HT1080 (cell line): ENCODE results near the gene PRKACG. TPM values are rescaled to one million over a fixed set of nuclear protein-coding genes. Genes with fewer than 3 reads are reported as not detected.

Experiments
- DNase-seq: peaks from one replicate; pipeline ENCODE4 v3.0.0-alpha.2; 2015; ENCODE audit warnings: low read depth
- total RNA-seq: library from RNA; depleted of rRNA; stranded (reverse); fragments of >200 nt; shearing (Covaris generic); gene quantifications from 2 replicates; pipeline ENCODE4 v1.2.3, GENCODE V29; 2014

Gene PRKACG
- total RNA-seq, 1 experiment from 2014 or later: not detected

GRCh38 chr9:68983522-68984424, 30.1 kb downstream of the PRKACG start:
- DNase-seq: no peak

DNA sequence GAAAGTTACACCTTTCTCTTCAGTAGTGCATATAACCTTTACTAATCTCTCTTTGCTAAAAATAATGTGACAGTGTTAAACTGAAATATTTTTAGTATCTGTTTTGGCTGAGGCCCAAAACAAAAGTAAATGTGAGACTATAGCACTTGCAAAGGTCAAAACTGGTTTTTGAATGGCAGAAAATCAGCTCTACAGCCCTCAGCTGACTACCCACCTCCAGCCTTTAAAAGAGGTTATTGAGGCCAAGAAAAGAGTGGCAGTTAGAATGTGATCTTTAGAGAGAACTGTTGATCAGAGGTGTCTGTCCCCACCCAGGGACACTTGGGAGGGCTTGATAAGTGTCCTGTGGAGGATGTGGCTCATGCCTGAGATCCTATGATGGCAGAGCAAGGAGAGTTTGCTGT, 30.9 kb downstream of the PRKACG start:
- DNase-seq: no peak

- DNase-seq: no peak
Measured at GRCh38 chr9:68981789-68982188, 32.1 kb downstream of the PRKACG start.

DNA sequence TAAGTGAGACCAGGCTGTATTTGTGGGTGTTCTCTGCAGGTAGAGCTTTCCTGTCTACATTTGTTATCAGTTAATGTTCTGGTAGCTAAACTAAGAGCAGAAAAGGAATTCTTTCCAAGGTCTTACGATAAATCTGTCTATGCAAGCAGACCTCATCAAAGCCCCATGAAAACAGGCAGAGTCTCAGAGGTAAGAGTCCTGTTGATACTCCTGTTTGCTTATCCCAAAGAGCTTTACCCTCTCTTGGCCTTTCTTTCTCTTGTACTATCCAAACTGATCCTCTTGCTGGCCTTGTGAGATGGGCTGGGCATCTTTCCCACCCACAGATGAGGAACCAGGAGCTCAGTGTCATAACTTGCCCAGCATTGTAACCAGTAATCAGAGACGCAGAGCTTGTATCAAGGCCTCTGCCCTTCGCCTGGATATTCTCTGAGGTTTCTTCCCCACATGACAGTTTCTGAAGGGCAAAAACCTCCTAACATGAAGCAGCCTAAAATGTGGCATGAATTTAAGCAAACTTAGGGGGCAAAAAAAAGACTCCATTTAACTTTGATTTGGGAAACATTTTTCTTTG, 33.5 kb downstream of the PRKACG start:
- DNase-seq: no peak

- no peak for DNase-seq
Measured at GRCh38 chr9:68979538-68980314, 34.2 kb downstream of the PRKACG start.

DNA sequence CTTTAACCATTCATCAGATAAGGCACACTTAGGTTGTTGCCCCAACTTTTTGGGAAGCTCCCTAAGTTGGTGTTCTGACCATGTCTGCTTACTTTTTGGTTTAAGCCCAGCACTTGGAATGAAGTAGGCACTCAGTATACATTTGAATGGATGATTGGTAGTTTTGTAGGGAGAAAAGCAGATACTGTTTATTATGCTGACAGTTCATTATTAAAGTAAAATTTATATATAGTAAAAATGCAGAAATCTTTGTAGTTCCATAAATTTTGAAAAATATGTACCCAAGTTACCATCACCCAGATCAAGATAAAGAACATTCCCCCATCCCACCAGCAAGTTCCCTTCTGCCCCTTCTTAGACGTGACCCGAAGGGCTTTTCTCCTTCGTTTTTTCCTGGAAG, 35.4 kb downstream of the PRKACG start:
- DNase-seq: no peak

DNA sequence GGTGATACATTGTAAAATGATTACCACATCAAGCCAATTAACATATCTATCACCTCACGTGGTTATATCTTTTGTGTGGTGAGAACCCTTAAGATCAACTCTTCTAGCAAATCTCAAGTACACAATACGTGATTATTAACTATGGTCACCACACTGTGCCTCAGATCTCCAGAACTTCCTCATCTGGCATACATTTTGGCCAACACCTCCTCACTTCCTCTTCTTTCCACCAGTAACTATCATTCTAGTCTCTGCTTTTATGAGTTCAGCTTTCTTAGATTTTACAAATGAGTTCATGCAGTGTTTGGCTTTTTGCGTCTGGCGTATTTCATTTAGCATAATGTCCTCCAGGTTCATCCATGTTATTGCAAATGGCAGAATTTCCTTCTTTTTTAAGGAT, 35.8 kb downstream of the PRKACG start:
- no peak for DNase-seq

DNA sequence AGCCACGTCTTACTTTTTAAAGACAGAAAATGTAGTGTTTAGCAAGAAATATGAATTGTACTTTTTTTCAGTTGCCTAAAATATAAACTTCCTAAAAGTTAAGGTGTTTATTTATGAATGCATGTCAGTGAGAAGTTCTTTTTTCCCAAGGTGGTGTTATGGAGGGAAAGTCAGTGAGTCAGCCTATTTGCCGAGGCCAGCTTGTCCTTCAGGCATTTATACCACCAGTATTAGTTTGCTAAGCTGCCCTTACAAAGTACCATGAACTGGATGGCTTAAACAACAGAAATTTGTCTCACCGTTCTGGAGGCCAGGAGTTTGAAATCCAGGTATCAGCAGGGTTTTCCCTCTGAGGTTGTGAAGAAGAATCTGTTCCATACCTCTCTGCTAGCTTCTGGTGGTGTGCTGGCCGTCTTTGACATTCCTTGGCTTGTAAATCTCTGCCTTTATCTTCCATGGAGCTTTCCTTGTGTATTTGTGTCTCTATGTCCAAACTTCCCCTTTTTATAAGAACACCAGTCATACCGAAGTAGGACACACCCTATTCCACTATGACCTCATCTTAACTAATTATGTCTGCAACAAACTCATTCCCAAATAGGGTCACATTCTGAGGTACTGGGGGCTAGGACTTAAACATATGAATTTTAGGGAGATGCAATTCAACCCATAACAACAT, 38.4 kb downstream of the PRKACG start:
- no peak for DNase-seq

DNA sequence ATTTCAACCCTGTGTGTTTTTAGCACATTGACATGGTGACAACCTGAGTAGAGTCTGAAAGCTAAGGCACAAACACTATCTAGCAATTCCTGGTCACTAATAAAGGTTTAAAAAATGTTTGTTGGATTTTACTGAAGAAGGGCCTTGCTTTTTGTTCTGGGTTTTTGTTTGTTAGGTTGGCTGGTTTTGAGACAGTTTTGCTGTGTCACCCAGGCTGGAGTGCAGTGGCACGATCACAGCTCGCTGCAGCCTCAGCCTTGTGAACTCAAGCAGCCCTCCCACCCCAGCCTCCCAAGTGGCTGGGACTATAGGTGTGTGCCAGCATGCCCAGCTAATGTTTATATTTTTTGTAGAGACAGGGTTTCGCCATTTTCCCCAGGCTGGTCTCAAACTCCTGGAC, 39.0 kb downstream of the PRKACG start:
- no peak for DNase-seq

DNA sequence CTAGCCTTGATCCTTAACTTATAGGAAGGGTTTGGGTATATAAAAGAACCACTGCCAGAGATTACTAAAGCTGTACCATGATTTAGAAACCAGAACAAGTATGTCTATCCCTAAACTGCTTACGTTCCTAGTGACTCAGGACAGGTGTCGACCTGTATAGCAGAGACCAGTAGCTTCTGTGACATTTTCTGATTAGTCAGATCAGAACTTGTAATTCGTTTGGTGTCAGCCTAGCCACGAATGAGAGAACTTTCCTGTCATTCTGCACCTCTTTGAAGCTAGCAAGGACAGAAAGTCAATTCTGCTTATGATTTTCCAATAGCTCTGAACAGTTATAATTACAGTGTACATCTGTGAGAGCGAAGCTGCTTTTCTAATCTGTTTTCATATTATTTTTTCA, 39.5 kb downstream of the PRKACG start:
- no peak for DNase-seq

DNA sequence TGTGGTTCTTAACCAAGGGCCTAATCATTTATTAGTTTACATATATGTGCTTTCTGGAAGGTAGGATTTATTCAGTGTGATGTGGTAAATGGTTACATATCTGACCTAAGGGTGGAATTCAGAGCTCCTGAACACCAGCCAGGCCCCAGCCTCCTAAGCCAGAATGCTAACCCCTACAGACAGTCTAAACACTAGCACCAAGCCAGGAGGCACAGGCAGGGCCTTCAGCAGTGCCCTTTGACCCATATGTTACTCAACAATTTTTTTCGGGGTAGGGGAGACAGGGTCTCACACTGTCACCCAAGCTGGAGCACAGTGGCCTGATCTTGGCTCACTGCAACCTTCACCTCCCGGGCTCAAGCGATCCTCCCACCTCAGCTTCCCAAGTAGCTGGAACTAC, 40.3 kb downstream of the PRKACG start:
- DNase-seq: no peak

DNA sequence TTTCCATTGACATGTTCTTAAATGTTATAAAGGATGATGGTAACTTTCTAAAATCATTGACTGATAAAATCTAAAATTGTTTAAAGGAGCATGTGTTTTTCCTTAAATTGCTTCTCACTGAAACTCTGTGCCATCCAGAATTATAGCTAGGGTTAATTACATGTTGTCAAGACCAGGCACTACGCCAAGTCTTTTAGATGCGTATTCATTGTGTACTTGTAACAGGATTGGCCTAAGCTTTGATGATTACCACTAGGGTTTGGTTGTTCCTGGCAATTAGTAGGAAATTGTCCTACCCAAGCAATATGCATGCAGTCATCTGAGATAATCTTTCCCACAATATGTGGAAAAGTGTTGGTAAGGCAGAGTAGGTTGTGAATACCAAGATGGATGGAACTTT, 43.8 kb downstream of the PRKACG start:
- no peak for DNase-seq

GRCh38 chr9:68969538-68969937, 44.4 kb downstream of the PRKACG start:
- DNase-seq: no peak

DNA sequence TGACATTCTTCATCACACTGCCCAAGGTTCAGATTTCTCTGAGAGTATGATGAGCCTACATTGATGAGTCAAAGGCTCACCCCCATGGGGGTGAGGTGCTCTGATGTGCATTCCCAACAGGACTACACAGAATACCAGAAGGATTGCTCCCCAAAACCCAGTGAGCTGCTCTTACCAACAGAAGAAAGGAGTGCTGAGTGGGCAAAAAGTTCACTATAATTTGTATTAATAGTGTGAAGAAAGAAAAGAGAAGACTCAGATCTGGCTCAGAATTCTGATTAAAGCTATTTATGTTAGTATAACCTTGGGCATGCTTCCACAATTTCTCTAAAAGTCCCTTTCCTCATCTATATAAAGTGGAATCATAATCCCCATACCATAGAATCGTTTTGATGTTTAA, 46.1 kb downstream of the PRKACG start:
- no peak for DNase-seq

DNA sequence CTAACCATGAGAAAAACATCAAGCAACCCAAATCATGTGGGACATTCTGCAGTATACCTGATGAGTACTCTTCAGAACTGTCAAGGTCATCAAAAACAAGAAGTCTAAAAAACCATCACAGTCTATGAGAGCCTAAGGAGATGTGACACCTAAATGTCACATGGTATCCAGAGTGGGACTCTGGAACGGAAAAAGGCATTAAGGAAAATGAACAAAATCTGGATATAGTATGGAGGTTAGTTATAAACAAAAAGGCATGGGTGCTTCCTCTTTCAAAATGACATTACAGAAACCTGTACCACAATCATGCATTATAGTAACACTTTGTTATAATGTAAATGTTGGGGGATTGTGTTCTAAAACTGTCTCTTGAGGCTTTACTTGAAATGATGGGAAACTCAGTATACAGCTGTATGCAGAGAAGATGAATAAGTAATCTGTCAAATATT, 47.4 kb downstream of the PRKACG start:
- DNase-seq: no peak

GRCh38 chr9:68964765-68965164, 49.1 kb downstream of the PRKACG start:
- no peak for DNase-seq

DNA sequence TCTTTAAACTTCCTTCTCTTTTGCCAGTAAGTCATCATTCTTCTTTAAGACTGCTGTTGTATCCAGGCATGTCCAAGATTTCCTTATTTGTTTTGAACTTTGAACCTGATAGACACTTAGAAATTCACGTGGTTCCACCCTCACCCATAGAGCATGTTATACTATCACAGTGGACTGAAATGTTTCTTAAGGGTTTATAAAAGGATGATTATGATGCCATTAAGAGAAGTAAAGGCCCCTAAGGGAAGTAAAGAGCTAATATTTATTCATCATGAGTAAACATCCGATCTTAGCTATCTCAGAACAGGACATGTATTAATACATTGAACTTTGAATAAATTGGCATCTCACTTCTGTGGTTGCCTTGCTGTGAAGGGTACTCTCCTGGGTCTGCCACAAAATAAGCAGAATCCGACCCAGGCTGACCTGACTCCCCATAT, 49.8 kb downstream of the PRKACG start:
- DNase-seq: no peak

DNA sequence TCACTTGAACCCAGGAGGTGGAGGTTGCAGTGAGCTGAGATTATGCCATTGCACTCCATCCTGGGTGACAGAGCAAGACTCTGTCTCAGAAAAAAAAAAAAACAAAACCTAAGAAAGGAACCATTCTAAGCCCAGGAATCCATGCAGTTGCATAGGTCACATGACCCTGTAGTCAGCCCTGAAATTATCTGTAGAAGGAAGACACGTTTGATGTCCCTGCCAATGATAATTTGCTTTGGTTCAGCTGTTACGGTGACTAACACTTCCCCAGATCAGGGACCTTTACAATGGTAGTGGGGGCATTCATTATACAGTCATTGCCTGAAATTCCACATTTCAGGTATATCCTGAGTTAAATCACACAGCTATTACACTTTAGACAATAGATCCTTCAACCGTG, 50.5 kb downstream of the PRKACG start:
- no peak for DNase-seq
